ENCODE data around the gene ATP8A1.

Gene ATP8A1

GRCh38 chr4:42497142-42497910 lies 159.6 kb downstream of the ATP8A1 start:
- TF ChIP-seq YY1 (IDR thresholded peaks at IDR 0.05; ENCODE audit: low read depth) (no peak), FOXM1 (IDR thresholded peaks at IDR 0.05; ENCODE audit: borderline replicate concordance, low read depth) (no peak), ZBTB7A (IDR thresholded peaks at IDR 0.05; ENCODE audit: low read depth) (no peak), RAD21 (IDR thresholded peaks at IDR 0.05; ENCODE audit: low read depth) (no peak), NFIC (IDR thresholded peaks at IDR 0.05) (no peak), TEAD4 (IDR thresholded peaks at IDR 0.05) (no peak), REST (IDR thresholded peaks at IDR 0.05; ENCODE audit: low read depth) (no peak), CEBPB (IDR thresholded peaks at IDR 0.05) (no peak), TCF12 (IDR thresholded peaks at IDR 0.05; ENCODE audit: low read depth) (no peak), EGR1 (IDR thresholded peaks at IDR 0.05) (no peak), EP300 (IDR thresholded peaks at IDR 0.05; ENCODE audit: borderline replicate concordance) (no peak), TAF1 (IDR thresholded peaks at IDR 0.05; ENCODE audit: low read depth) (no peak), CREB1 (IDR thresholded peaks at IDR 0.05; ENCODE audit: low read depth) (no peak)
- TF ChIP-seq, protein P1, sequence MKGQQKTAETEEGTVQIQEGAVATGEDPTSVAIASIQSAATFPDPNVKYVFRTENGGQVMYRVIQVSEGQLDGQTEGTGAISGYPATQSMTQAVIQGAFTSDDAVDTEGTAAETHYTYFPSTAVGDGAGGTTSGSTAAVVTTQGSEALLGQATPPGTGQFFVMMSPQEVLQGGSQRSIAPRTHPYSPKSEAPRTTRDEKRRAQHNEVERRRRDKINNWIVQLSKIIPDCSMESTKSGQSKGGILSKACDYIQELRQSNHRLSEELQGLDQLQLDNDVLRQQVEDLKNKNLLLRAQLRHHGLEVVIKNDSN (IDR thresholded peaks at IDR 0.05) = no peak
- TF ChIP-seq, protein P2, sequence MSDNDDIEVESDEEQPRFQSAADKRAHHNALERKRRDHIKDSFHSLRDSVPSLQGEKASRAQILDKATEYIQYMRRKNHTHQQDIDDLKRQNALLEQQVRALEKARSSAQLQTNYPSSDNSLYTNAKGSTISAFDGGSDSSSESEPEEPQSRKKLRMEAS (IDR thresholded peaks at IDR 0.05) = no peak

GRCh38 chr4:42492962-42493361 lies 163.9 kb downstream of the ATP8A1 start:
- TF ChIP-seq FOXM1 (IDR thresholded peaks at IDR 0.05; ENCODE audit: borderline replicate concordance, low read depth) (no peak), REST (IDR thresholded peaks at IDR 0.05; ENCODE audit: low read depth) (no peak), CEBPB (IDR thresholded peaks at IDR 0.05) (no peak), CREB1 (IDR thresholded peaks at IDR 0.05; ENCODE audit: low read depth) (no peak), NFIC (IDR thresholded peaks at IDR 0.05) (no peak), EGR1 (IDR thresholded peaks at IDR 0.05) (no peak), YY1 (IDR thresholded peaks at IDR 0.05; ENCODE audit: low read depth) (no peak), TCF12 (IDR thresholded peaks at IDR 0.05; ENCODE audit: low read depth) (no peak), TEAD4 (IDR thresholded peaks at IDR 0.05) (no peak), TAF1 (IDR thresholded peaks at IDR 0.05; ENCODE audit: low read depth) (no peak), RAD21 (IDR thresholded peaks at IDR 0.05; ENCODE audit: low read depth) (no peak), ZBTB7A (IDR thresholded peaks at IDR 0.05; ENCODE audit: low read depth) (no peak), EP300 (IDR thresholded peaks at IDR 0.05; ENCODE audit: borderline replicate concordance) (no peak)
- TF ChIP-seq, protein P2 (IDR thresholded peaks at IDR 0.05) = no peak
- TF ChIP-seq, protein P1 (IDR thresholded peaks at IDR 0.05) = no peak

GRCh38 chr4:42490015-42490414 lies 166.9 kb downstream of the ATP8A1 start:
- no peak for TF ChIP-seq REST (IDR thresholded peaks at IDR 0.05; ENCODE audit: low read depth)
- TF ChIP-seq, protein P2 (IDR thresholded peaks at IDR 0.05) = no peak
- no peak for TF ChIP-seq ZBTB7A (IDR thresholded peaks at IDR 0.05; ENCODE audit: low read depth)
- TF ChIP-seq TCF12 (IDR thresholded peaks at IDR 0.05; ENCODE audit: low read depth) = no peak
- TF ChIP-seq, protein P1 (IDR thresholded peaks at IDR 0.05) = no peak
- no peak for TF ChIP-seq RAD21 (IDR thresholded peaks at IDR 0.05; ENCODE audit: low read depth)
- TF ChIP-seq EP300 (IDR thresholded peaks at IDR 0.05; ENCODE audit: borderline replicate concordance) = no peak
- TF ChIP-seq FOXM1 (IDR thresholded peaks at IDR 0.05; ENCODE audit: borderline replicate concordance, low read depth) = no peak
- no peak for TF ChIP-seq NFIC (IDR thresholded peaks at IDR 0.05)
- no peak for TF ChIP-seq YY1 (IDR thresholded peaks at IDR 0.05; ENCODE audit: low read depth)
- no peak for TF ChIP-seq TAF1 (IDR thresholded peaks at IDR 0.05; ENCODE audit: low read depth)
- no peak for TF ChIP-seq CEBPB (IDR thresholded peaks at IDR 0.05)
- no peak for TF ChIP-seq EGR1 (IDR thresholded peaks at IDR 0.05)
- TF ChIP-seq CREB1 (IDR thresholded peaks at IDR 0.05; ENCODE audit: low read depth) = no peak
- no peak for TF ChIP-seq TEAD4 (IDR thresholded peaks at IDR 0.05)
